GM21529 (cell line): ENCODE data around the gene ZNF236.

Experiments used
- ATAC-seq: cut with Tn5 transposase; IDR thresholded peaks from one replicate; pipeline ENCODE4 v1.9.1; 2021; ENCODE audit not compliant: unreplicated experiment

The ZNF236 gene

DNA sequence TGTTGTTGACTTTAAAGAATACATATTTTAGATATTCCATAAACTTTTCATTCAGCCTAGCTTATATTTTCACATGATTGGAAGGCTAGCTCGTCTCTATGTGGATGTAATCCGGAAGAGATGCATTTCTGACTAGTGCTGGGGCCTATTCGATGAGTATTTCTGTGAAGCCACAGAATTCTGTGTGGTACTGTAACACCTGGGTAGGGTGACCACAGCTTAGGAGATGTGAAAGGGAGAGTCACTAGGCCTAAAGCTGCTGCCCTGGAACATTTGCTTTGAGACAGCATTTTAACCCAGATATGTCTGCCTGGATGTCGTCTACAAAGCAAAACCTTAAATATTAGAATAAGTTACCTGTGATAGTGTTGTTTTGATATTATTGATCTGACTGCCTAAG lies 83.5 kb downstream of the ZNF236 start:
- ATAC-seq = no peak

DNA sequence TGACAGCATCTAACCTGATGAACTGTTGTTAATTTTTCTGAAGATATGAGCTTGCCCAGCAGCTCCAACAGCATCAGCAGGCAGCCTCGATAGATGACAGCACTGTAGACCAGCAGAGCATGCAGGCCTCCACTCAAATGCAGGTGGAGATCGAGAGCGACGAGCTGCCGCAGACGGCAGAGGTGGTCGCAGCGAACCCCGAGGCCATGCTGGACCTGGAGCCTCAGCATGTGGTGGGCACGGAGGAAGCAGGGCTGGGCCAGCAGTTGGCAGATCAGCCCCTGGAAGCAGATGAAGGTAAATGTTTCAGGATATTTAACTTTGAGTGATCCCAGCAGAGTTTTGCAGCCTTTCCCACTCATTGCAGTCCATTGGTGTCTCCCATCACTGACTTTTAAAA lies 85.9 kb downstream of the ZNF236 start:
- ATAC-seq = no peak

DNA sequence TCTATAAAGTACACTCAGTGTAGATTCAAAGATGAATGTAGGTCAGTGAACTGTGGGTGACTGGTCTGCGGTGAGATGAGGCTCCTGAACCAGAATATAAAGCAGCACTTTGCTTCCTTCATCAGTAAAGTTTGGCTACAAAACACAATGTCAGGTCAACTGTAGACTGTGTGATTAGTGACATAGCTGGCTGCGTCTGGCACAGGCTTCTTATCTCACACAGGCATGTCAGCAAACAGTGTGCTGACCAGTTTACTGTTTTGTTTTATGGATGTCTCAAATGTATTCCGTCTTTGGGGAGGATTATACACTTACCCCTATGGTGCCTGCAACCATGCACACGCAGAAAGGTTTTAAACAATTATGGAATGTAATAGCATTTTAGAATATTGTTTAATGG lies 87.1 kb downstream of the ZNF236 start:
- no peak for ATAC-seq

DNA sequence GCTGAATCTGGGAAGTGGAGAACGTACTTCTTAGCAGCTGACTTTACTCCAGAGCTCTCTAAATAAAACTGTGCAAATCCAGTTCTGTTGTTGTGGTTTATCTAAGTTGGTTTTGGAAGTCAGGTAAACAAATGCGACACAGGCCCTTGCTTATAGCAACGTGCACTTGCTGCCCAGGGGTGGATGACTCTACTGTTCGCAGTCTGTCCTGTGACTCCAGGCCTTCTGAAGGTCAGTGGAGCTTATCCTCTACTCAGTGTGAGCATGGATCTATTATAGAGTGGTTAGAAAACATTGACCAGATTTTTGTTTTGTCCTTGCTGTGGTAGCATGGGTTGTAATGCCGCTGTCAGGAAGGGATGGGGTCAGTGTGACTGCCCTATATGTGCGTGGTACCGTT lies 89.1 kb downstream of the ZNF236 start:
- ATAC-seq = no peak

DNA sequence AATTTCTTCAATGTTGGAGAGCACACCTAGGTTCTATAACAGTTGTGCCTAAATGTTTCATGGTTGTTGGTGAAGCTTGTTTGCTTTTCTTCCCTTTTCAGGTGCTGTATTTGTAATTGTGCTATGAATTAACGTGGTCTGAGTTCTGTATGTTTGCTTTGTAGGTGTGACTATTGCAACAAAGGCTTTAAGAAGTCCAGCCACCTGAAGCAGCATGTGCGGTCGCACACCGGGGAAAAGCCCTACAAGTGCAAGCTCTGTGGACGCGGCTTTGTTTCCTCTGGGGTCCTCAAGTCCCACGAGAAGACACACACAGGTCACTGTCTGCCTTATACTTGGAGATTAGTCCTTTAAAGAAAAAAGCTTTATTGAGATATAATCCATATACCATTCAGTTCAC lies 91.2 kb downstream of the ZNF236 start:
- no peak for ATAC-seq

DNA sequence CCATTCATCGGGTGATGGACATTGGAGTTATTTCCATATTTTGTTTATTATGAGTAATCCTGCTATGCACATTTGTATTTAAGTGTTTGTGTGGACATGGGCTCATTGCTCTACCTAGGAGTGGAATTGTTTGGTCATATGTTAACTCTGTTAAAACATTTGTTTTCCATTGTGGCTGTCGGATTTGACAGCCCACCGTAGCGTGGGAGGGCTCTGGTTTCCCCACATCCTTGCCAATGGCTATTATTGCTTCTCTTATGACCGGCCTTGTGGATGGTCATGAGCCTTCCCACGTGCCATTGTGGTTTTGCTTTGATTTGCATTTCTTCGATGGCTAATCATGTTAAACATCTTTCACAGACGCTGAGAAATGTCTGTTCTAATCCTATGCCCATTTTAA lies 92.0 kb downstream of the ZNF236 start:
- peak; percentile 72 for ATAC-seq

DNA sequence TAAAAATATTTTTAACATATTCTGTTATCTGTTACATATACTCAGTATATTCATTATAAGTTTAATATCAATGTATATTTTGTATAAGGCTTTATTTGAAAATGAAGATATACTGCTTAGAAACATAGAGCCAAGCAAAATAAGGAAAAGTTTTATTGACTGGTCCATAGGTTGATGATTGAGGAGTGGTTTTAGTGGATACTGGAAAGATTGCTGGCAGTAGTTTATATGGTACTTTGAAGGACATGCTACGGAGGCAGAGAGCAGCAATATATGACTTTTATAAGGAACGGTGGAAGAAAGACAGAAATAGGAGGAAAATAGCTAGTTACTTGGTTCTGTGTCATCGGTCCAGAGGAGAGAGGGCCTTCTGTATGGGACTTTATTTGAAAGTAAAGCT lies 92.4 kb downstream of the ZNF236 start:
- no peak for ATAC-seq

DNA sequence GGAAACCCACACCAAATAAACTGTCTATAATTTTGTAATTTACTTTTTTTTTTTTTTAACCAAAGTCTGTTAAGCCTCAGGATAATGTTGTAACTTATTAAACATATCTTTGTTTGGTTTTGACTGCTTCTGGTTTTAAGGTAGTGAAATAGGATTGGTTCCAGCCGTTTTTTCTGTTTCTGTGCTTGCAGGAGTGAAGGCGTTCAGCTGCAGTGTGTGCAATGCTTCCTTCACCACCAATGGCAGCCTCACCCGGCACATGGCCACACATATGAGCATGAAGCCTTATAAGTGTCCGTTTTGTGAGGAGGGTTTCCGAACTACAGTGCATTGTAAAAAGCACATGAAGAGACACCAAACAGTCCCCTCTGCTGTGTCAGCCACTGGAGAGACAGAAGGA lies 93.1 kb downstream of the ZNF236 start:
- ATAC-seq = no peak

DNA sequence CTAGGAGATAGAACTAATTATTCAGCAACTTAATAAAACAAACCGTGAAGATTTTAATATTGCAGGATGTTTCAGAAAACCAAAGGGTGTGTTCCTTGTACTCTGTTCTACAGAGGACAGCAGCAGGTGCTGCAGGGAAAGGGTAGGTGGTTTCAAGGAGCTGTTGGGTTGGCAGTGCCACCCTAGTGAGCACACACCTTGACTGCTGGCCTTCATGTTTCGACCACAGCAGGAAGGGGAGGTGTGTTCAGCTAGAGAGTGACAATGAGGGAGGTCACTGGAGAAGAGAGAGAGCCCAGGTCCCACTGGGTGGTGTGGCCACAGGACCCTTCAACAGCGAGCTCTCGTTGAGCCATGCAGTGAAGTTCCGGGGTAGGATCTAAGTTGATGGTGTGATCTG lies 98.6 kb downstream of the ZNF236 start:
- ATAC-seq = no peak

DNA sequence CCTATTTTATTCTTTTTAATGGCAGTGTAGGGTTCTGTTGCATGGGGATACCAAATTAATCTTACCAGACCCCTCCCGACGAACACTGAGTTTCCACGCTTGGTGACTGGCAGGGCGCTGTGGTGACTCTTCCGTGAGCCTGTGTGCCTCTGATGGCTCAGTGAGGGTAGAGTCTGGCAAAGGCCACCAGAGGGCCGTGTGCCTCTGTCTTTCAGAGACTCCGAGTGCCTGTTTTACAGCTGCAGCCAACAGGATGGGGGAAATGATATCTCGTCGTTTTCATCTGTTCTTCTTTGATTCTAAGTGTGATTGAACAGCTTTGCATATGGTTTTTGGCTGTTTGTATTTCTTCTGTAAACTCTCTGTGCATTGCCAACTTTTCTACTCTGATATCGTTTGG lies 99.8 kb downstream of the ZNF236 start:
- peak; percentile 99 for ATAC-seq

DNA sequence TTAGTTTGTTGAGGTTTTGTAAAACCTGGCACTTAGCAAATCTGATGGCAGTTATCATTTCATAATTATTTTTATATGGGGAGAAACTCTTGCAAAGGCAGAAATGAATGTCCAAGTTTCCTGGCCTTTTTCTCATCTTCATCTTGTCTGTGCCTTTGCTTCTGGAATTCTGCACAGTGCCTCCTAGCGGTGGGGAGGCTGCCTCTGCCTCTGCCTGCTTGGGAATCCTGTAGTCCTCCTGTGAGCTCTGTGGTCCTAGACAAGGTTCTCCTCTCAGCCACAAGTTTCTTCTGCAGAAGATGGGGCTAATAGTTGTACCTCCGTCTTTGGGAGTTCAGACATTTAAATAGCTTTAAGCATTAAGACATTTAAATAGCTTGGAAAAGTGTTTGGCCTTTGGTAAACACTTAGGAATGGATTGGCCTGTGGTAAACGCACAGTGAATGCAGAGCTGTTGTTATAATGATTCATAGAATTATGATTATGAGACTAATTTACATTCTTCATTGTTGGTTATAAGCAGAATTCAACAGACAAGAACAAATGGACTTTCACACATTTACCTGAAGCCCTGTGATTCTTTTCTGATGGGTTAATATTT lies 101.2 kb downstream of the ZNF236 start:
- ATAC-seq = no peak

DNA sequence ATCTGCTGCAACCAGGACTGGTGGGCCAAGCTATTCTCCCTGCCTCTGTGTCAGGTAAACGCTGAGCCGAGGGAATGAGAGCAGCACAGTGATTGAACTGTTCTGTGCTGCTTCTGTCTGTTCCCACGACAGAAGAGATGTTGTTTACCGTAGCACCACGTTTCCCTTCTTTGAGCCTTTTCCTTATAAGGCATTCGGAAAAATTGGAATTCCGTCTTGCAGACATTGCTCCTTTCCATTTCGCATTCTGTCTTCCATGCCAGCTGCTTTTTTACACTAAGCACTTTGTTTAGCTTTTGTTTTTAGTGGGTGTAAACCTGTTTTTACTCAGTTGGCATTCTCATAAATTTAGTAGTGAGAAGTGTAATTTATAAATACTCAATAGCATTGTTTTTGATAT lies 103.1 kb downstream of the ZNF236 start:
- ATAC-seq = no peak

DNA sequence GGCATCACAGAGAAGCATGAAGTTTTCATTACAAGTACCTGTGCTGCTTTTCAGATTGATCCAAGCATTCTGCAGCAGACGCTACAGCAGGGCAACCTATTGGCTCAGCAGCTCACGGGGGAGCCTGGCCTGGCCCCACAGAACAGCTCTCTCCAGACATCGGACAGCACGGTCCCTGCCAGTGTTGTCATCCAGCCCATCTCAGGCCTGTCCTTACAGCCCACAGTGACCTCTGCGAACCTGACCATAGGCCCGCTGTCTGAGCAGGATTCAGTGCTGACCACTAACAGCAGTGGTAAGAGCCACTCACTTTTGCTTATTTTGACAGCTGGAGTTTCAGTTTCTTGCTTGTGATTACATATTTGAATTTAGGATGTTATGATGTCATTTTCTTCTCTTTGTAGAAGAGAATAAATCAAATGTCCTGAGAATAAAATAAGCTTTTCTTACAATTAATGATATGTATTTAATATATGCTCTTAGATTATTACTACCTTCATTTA lies 104.9 kb downstream of the ZNF236 start:
- no peak for ATAC-seq

DNA sequence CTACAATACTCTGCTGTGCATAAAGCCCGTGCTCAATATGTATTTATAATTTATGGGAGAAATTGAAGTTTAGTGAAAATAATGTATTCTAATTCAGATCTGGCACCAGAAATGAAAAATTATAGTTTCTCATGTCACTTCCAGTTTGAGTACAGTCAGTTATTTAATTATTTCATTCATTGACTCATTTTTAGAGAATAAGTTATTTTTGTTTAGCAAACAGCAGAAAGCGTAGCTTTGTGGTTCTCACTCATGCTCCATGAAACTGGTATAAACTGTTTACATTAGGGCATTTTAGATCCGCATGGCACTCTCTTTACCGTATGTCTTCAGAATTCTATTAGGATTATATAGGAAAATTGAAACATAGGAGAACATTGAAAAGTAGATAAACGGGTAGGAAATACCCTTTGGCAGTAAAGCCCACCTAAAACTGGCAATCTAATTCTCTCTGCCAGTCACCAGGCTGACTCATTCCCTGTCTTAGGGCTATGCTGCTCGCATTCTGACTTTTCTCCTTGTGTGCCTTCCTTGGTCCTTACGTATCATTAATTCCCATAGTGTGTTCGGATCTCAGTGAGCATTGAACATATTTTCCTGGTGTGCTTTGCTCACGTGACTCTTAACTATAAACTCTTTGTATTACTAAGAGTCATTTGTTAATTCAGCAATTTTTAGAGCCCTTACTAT lies 106.0 kb downstream of the ZNF236 start:
- no peak for ATAC-seq

DNA sequence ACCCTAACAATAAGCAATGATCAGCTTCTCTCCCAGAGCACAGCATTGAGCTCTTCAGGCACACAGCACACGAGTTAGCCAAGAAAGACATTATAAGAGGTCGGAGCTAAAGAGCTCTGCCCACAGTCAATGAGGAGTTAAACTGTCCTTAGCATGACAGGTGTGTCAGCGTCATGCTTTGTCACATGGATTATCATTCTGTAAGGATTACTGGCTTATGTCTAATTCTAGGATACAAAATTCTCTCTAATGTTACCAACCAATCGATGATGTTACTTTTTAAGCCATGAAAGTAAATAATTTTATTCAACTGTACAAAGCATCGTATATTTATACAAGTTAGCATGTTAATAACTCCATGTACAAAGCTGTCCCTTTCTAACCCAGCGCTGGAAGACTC lies 108.8 kb downstream of the ZNF236 start:
- no peak for ATAC-seq

DNA sequence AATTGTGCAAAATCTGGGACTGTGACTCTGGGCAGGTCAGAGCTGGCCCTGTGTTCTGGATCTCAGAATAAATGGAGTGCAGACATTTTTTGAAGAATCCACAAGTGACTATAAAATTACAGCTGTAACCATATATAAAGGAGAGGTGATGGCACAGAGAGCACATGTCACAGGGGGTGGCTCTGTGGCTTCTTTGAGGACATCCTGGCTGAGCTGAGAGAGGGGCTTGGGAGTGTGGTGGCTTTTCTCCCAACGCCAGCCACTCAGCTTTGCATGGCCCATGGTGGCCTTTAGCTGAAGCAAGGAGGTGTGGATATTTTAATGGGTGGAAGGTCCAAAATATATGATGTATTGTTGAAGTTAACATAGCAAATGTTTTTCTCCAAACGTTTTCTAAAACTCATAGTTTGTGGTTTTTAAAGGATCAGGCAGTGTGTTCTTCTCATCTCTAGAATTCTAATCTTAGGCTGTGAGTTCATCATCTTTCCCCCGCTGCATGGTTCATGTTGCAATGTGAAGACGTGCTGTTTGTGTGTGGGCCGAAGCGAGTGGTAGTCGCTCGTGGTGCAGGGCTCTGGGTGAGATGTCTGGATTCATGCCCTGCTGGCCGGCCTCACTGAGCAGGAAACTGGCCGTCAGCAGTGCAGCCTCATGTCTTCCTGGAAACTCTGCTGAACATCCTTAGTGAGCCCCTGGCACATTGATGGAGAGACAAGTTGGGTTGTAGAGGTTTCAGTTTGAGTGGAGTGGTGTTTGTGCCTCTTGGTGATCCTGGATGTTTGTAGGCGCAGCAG lies 109.9 kb downstream of the ZNF236 start:
- ATAC-seq = no peak

DNA sequence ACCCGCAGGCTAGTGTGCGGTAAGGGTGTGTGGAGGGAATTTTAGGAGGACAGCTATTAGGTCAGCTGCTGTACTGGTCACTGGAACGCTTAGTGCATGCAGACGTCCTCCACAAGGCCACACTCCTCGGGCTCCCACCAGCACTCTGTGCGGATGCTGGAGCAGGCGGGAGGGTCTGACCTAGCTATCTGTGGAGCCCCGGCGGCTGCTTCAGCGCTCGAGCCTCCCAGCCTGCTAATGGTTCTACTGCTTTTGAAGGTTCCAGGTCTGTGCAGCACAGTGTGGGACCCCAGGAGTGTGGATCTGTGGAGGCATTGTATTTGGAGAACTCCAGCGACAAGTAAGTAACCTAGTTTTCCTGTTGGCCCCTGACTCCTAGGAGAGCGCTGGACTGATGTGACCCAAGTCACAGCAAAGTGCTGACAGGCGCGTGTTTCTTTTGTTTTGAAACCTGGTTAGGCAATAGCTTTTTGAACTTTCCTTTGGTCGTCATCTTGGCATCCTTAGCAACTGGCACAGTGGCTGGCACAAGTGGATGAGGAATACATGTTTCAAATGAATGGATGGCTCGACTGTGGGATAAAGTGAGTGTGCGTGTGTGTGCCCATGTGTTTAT lies 113.5 kb downstream of the ZNF236 start:
- ATAC-seq = no peak

DNA sequence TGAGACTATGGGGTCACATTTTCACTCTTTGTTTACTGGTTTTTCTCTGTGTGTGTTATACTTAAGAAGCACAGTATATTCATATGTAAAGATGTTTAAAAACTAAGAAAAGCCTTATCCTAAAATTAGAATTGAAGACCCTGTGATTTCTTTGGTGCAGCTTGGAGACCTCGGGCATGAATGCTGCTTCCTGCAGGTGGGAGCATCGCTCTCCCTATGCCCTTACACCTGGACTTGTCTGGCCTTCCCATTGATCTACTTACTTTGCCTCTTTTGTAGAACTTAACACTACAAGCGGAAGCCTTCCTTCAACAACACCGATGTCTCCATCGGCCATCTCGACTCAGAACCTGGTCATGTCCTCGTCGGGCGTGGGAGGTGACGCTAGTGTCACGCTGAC lies 114.5 kb downstream of the ZNF236 start:
- ATAC-seq = no peak

DNA sequence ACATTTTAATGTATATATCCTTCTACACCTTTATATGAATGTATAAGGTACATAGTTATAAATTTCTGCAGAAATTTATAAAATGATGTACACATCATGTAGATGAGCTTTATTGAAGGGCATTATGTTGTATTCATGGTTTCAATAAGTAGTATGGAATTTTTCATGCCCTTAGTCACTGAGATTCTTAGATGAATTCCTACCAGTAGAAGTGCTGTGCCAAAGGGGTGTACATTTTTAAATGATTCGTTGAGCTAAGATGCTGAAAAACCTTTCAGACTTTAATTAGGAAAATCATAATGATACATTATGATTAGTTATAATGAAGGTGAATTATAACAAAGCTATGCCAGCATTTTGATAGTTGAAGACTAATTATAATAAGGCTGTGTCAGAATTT lies 115.2 kb downstream of the ZNF236 start:
- no peak for ATAC-seq

DNA sequence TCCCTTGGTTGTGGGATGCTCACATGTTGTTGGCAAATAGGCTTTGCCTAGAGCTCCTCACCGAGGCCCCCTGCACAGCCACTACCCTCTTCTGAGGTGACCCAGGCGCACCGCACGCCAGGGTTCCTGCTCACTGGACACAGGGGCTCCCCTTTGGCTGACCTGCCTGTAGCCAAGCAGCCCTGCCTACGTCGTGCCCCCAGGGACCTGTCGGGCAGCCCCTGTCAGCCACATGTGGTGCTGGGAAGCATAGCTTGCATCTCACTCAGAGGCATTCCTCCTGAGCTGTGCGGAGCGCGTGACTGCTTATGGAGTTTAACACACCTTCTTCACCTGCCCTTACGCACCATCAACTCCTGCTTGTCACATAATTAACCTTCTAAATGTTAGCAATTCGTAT lies 116.3 kb downstream of the ZNF236 start:
- no peak for ATAC-seq

DNA sequence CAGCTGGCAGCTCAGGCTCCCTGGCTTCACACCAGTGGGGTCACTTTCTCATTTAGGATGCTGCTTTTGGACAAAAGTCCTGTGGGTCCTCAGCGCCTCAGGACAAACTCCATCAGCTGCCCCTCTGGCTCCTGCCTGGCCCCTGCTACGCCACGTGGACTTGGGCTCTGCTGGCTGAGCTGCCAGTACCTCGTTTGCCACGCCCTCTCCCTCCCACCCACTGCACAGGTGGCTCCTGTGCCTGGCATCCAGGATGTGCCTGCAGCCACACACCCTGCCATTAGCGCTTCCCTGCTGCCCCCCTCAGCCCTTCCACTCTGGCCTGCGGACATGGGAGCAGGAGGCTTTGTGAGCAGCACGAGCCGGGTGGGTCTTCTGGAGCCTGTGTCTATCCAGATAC lies 118.9 kb downstream of the ZNF236 start:
- no peak for ATAC-seq
